Measurements from ENCODE around the gene SCO2. TPM values are rescaled to one million over a fixed set of nuclear protein-coding genes. Genes with fewer than 3 reads are reported as not detected.

Gene SCO2
- total and polyA plus RNA-seq, 9 of the 15 experiments (the other 6 are each of a cell fraction or from before 2014, with no cell fraction given) = 0.34 to 4.0 (median 1.1) TPM; not detected in 3

GRCh38 chr22:50529416-50529896, 4.1 kb upstream of the SCO2 start:
- Histone ChIP-seq H4K20me1 (replicated peaks; ENCODE audit: control insufficient read depth, insufficient read depth, low read length) (peaks cover 5% of the 10 kb centered on the region; the same call in 1 of the 2 replicates), H2AFZ (ENCODE audit: low read depth, low read length) (no peak overlapping the region), H3K9me3 (replicated peaks; ENCODE audit: control insufficient read depth, insufficient read depth, low read depth, low read length) (0 out of 2 replicates have a peak, but pooled peaks cover 2% of the 10 kb centered on the region), H3K4me3 (no peak overlapping the region), H3K4me1 (replicated peaks in 1 of 2; ENCODE audit: control insufficient read depth in 2 of 2, insufficient read depth in 2 of 2, low read length in 2 of 2) (peaks cover 17 to 66% of the 10 kb centered on the region in 2 experiments; a peak in 4 of 5 replicates), H3K9me1 (ENCODE audit: control insufficient read depth, insufficient read depth, low read length) (no peaks in the 10 kb centered on the region), H3K27me3 (ENCODE audit: control insufficient read depth in 2 of 2, insufficient read depth in 2 of 2, low read length in 2 of 2) (no peaks in the 10 kb centered on the region), H3K36me3 (ENCODE audit: control insufficient read depth, insufficient read depth, low read length) (peaks cover 4% of the 10 kb centered on the region; the same call in 1 of the 3 replicates), H3K9ac (ENCODE audit: insufficient read depth in 1 of 2, low read depth in 2 of 2, low read length in 2 of 2) (no peak overlapping the region), H3K79me2 (ENCODE audit: control insufficient read depth, insufficient read depth, low read length) (peaks cover 23% of the 10 kb centered on the region), H3K4me2 (ENCODE audit: insufficient read depth, low read length) (no peak overlapping the region), H3K27ac (ENCODE audit: extremely low read depth, low read depth, low read length) (no peak overlapping the region)
- intact Hi-C loops (cut with micrococcal nuclease) = loop anchor here (5.0 kb wide), 1 partner anchor 33 kb away; the partner anchor contains the start of gene SYCE3
- BruUV-seq (replicated peaks) = no TSS peak
- 99% methylated on average over 15 of the region's 50 CpGs for WGBS (ENCODE audit: insufficient coverage, low coverage, missing lambda C conversion rate)
- DNase-seq (ENCODE audit: extremely low read depth in 1 of 4, low spot score in 3 of 4) (no peak), ATAC-seq (no peak), FAIRE-seq (no peak)
- ChIA-PET CTCF (ENCODE audit: low intra/inter-chr PET ratio) (no interaction called here), POLR2A (interaction anchor here (0.5 to 2.3 kb wide), 2 partner anchors 10 to 236 kb away, joined by 3 to 8 read pairs; no protein-coding TSS in a partner anchor)
- TF ChIP-seq ZNF232 (CRISPR knock-in tag; IDR thresholded peaks at IDR 0.05) = no peak
- TF ChIP-seq RBFOX2 (IDR thresholded peaks at IDR 0.05; ENCODE audit: low read depth, low read length) = 0 out of 2 replicates have a peak, but pooled peaks have one; percentile 19
- TF ChIP-seq RBBP5 (IDR thresholded peaks at IDR 0.05; ENCODE audit: borderline replicate concordance, insufficient read depth, low read length, poor library complexity, severe bottlenecking) = no peak
- peak; percentile 61 for TF ChIP-seq POLR2G (IDR thresholded peaks at IDR 0.05; ENCODE audit: low read depth, low read length)
- no peak for TF ChIP-seq HNRNPUL1 (IDR thresholded peaks at IDR 0.05; ENCODE audit: low read length)
- peak; percentile 92 for TF ChIP-seq ZBTB33 (CRISPR knock-in tag; IDR thresholded peaks at IDR 0.05)
- TF ChIP-seq ZNF121 (CRISPR knock-in tag; conservative IDR thresholded peaks at IDR 0.05) = no peak
- TF ChIP-seq SIN3B (IDR thresholded peaks at IDR 0.05; ENCODE audit: low read depth) = no peak
- in situ Hi-C loops (cut with MboI) = no loop called here
